HUDEP-2 (cell line): ENCODE measurements around the gene PHIP.

Source experiments
- DNase-seq, 76 experiments: peaks; one replicate each; lab custom pipeline; 2025; ENCODE audit not compliant: unreplicated experiment in 76 of 76; lab: John Stamatoyannopoulos, UW

Gene PHIP

DNA sequence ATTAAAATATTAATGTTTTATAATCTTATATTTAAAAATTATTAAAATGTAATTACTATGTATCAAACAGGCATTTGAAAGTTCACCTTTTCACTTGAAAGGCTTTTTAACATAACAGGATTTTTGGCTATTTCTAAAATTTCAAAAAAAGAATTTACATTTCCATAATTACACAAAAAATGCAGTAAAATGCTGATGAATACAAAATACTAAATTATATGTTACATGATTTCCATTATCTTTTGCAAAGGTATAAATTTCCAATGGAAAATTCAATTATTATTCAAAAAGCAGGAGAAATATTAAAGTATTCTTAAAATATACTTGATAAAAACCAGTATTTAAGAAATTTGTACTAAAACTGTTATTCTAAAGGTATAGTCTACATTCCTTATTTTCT lies 66.1 kb downstream of the PHIP start:
- DNase-seq = no peak

DNA sequence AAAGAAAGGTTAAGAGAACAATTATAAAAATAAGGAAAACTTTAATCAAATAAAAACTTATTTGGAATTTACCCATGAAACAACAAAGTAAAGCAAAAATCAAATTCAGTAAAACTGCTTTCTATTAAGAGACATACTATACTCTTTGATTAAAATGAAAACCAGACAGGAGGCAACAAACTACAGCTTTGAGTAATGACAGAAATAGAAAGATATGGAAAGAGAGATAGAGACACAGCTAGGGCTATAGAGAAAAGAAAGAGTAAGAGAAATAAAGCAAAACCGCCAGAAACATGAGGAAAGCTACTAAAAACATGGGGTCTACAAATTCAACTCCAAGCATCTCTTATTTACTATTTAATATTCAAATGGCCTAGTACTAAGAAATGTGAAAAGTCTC lies 67.6 kb downstream of the PHIP start:
- DNase-seq = no peak

DNA sequence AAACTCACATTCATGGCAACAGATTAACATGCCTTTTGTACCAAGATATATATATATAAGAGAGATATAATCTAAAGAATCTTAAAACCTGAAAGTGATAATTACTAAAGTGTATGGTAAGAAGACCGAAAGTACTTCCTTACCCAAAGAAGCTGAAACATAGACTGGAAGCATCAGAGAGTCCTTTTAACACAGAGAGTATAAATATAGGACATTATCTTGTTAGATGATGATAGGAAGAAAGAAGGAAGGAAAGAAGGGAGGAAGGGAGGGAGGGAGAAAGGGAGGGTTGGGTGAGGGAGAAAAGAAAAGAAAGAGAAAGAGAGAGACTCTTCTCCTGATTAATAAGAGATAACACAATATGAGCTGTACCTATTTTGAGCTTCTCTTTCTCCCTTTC lies 68.2 kb downstream of the PHIP start:
- no peak for DNase-seq

DNA sequence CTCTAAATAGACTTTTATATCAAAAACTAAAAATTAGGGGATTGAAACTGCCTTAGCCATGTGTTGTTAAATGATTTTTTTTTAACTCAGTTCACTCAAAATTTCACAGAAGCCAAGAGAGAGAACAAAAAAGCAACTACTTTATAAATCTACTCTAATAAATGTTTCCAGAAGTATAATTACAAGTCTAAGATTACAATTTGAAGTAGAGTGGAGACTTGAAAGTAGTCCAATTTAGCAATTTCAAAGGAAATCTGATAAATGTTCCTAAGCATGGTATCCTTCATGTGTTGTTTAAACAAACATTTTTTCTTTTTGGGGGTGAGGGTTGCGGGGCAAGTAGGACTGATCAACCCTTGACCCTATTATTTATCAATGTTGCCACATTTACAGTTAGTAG lies 72.6 kb downstream of the PHIP start:
- DNase-seq = peak in 1 of 76 experiments; percentile 15

DNA sequence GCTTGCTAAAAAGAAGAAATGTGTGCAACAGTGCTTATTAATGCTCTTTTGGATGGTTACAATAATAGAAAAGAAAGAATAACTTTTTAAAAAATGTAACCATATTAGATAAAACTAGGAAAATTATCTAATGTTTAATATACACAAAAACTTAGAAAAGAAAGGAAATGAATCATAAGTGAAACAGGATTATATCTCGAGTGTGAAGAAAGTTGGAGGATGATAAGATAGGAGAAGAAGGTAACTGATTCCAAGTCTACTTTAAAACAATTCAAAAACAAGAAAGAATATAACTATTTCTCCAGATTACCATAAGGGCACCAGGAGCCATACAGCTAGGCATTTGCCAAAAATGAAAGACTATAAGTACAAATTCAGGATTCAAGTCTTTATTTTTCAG lies 73.0 kb downstream of the PHIP start:
- no peak for DNase-seq

DNA sequence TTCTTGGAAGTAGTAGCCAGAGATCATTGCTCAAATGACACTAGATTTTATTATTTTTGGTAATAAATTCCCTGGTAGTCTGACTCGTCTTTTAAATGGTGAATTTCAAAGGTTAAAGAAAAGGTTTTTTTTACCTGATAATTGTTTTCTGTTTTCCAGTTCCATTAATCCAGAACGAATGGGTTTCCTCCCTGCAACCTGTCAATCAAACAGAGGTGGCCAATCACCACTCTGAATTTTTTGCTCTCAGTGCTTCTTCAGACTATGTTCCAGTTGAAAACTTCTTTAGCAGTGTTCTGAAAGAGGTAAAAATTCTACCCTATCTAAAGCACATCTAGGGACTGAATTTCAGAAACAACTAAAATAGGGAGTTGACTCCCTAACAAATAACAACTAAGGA lies 73.8 kb downstream of the PHIP start:
- DNase-seq = no peak

DNA sequence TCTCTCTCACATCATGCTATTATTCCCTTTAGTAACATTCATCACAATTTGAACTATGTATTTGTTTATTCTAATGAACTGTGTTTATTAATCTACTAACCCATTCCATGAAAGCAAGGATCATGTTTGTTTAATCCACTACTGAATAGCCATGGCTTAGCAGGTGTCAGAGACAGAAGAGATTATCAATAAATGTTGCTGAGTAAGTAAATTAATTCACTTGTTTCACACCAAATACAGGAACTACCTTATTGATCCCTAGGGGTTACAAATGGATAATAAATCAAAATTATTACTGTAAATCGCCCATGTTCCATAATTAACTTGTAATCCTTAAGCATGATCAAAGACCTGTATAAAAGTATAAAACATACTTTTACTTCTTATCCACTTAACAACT lies 76.6 kb downstream of the PHIP start:
- DNase-seq = no peak

DNA sequence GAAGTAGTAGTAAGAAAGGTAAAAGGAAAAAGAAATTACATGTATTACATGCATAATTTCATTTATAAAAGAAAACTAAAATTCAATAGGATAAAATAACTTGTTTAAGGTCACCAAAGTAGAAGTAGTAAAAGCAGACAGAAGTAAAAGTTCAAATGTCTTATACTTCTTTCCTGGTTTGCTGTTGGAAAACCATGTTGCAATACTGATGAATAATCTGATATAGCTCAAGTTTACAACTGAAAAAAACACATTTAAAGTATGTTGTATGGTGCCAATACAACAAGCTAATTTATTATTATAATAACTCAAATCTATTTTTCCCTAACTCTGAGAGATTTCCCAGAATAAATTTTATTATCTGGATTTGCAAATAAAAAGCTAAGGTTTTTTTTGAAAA lies 78.3 kb downstream of the PHIP start:
- no peak for DNase-seq

DNA sequence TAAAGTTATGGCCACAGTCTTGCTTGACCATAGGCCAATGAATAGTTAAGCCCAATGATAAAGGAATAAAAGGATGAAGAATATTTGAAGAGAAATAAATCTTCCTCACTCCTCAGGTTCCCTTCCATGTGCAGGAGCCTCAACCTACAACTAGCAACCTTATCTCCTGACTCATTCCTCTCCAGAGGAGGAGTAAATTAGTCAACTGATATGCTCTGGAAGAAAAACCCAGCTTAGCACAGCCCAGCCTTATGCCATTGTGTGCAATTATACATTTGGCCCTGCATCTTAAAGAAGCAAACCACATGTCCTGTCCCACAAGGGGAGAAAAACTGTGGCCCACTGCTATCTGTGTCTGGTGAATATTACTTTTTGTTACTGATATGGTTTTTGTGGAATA lies 82.1 kb downstream of the PHIP start:
- DNase-seq = peak in 2 of 76 experiments; percentile 7 to 18

DNA sequence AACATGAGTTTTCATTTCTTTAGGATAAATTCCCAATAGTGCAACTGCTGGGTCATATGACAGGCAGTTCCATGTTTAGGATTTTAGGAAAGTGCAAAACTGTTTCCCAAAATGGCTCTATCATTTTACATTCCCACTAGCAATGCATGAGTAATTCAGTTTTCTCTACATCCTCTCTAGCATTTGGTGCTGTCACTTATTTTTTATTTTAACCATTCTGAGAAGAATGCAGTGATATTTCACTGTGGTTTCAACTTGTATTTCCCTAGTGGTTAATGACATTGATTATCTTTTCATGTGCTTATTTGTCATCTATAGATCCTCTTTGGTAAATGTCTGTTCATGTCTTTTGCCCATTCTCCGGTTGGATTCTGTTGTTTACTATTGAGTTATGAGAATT lies 82.7 kb downstream of the PHIP start:
- DNase-seq = no peak

DNA sequence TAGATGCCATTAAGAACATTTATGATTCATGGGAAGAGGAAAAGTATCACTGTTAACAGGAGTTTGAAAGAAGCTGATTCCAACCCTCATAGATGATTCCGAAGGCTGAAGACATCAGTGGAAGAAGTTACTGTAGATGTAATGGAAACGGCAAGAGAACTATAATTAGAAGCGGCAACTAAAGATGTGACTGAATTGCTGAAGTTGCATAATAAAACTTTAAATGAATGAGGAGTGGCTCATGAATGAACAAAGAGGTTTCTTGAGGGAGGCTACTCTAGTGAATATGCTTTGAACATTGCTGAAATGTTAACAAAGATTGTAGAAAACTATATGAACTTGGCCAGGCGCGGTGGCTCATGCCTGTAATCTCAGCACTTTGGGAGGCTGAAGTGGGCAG lies 84.1 kb downstream of the PHIP start:
- no peak for DNase-seq

DNA sequence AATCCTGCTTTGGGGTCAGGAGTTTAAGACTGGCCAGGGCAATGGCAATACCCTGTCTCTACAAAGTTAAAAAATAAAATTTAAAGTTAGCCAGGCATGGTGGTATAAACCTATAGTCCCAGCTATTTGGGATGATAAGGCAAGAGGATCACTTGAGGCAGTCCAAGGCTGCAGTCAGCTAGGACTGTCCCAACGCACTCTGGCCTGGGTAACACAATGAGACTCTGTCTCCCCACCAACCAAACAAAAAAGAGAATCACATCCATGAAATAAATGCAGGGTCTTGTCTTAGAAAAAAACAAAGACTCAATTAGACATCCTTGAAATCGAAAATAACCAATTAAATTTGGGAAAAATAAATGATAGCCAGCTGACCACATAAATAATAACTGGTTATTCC lies 88.9 kb downstream of the PHIP start:
- DNase-seq = no peak

DNA sequence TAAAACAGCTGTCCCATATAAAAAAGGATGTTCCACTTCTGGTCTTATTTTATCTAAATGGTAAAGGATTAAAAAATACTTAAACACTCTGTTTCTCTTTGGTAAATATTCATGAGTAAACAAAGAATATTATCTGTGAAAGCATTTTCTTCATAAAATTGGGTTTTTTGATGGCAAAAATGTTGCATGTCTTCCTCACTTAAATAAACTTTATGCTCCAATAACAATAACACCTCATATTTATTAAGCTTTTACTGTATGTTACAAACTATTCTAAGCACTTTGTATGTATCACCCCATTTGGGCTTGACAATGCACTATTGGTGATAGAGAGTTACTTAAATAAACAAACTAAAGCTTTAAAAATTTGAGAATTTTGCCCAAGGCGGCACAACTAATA lies 91.9 kb downstream of the PHIP start:
- no peak for DNase-seq

DNA sequence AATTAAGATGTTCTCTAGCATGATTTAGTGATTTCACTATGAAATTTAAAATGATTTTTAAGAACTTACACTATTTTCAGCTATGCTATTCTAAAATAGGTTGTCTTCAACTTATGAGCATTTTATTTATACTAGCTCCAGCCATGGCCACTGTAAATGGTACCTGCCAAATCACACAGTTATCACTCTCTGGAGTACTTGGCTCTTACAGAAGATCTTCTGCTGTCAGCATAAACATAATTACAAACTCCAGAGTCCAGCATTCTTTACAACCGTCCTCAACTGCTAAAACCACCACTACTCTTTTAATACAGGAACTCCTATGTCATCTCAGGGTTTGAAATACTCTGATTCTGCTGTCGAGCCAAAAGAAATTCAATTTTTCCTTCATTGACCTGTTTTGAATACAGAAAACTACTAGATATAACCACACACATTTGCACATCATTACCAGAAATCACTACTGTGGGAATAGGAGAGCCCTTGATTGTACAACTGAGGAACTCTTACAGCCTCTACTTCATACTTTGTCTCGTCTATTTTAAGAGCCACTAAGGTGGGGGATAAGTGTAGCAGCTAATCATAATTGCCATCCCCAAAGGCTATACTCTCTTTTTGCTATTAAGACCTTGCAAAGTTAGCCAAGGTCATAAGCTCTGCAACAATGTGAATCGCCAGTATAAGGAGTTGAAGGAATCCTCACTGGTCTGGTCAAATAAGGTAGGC lies 93.7 kb downstream of the PHIP start:
- DNase-seq = no peak

DNA sequence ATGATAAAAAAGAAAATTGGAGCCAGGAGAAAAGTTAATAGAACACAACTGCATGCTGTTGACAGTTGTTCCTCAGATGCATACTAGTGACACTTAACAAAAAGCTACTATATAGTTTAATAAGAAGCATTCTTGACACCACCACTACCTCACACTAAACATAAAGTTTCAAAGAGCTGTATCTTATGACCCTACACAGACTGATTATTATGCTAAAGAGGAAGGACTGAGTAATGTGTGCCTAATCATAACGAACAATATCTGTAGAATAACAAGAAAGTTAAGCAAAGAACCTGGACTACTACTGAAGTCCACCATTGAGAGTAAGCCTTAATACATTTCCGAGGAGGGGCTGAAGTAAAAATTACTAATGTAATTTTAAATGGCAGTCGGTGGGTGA lies 110.9 kb downstream of the PHIP start:
- no peak for DNase-seq

DNA sequence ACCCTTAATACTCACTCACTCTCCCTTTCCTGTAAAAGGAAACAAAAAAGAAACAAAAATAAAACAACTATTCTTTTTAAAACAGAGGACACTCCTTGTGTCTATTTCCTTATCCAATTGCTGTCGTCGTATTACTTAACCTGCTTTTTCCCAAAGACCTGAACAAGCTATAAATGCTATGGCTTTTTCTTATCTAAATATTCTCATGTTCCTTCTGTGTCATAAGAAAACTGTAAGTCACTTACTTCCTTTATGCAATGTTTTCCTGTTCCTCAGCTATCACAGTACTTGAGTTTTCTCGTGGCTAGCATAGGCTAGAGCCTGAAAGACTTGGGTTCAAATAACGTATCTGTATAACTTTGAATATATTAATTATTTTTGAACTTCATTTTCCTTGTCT lies 111.5 kb downstream of the PHIP start:
- DNase-seq = no peak

DNA sequence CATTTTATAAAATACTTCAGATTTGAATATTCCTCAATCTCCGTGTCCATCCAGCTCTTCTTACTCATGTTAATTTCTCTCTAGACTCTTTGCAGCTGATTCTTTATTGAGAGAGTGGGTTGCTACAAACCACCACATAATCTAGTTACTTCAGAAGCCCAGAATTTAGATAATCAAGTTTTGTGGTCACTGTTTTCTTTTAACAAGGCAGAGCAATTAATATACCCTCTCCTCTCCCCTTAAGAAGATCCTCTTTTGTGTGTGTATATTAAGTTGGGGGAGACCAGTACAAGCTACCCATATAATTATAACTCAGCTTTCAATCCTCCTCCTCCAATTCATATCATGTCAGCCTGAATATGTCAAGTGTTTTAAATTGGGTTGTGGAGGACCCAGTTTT lies 115.6 kb downstream of the PHIP start:
- peak in 1 of 76 experiments; percentile 3 for DNase-seq

DNA sequence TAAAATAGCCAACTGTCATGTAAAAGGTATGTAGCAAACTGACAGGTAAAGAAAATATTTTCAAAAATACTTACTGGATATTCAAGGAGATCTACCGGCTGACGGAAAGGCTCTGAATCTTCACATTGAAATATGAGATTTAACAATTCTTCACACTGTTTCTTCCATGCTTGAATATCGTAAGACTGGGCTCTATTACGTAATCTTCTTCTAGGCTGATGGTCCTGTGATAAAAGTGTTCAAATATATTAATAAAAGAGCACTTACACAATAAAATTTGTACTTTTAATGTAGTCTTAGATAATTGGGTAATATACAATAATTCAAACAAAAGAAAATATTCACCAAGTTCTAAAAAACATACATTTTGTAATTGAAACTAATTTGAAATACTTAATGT lies 123.3 kb downstream of the PHIP start:
- no peak for DNase-seq

DNA sequence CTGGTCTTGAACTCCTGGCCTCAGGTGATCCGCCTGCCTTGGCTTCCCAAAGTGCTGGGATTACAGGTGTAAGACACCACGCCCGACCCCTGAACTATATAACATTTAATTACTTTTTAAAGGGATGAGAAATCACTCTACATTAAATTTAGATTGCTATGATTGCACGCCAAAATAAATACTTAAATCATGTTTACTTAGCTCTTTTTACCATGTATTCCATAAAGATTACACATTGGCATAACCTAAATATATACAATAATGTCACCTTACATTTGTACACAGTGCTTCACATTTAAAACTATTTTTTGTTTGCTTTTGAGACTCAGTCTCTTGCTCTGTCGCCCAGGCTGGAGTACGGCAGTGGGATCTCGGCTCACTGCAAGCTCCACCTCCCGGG lies 124.3 kb downstream of the PHIP start:
- DNase-seq = no peak

DNA sequence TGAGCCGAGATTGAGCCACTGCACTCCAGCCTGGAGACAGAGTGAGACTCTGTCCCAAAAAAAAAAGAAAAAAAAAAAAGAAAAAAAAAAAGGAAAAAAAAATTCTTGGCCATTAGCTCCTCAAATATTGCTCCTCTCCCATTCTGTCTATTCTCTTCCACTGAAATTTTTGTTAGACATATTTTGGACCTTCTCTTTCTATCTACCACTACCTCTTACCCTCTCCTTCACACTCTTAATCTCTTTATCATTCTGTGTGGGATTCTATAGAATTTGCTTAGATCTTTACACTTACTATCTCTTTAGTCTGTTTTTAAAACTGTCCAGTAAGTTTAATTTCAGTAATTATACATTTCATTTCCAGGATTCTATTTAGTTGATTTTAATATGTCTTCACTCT lies 125.7 kb downstream of the PHIP start:
- DNase-seq = no peak

DNA sequence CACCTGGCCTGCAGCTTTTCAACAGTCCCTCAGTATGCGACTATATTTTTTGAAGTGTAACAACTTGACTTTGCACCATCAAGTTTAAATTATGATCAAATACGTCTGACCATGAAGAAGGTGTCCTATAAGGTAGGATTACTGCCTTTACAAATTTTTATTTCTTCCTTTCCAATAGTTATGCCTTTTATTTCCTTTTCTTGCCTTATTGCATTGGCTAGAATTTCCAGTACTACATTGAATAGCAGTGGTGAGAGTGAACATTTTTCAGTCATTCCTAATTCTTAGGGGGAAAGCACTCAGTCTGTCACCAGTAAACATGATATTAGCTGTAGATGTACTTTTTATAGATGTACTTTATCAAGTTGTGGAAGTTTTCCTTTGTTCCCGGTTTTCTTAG lies 129.3 kb downstream of the PHIP start:
- no peak for DNase-seq

DNA sequence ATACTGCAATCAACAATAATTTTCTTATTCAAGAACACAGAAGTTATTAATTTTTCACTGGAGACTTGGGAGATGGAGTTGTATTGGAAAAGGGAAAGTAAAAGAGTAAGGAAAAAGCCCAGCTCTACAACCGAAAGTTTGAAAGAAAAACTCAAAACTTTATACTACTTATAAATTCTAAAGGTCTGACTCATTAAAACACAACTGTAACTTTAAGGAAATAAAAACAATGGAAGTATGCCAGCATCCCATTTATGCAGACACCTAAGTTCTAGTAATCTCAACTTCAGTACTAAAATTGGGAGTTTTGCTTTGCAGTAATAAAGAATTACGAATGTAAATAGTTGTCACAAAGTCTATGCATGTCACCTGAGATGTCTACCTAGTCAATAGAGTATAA lies 130.1 kb downstream of the PHIP start:
- DNase-seq = no peak

DNA sequence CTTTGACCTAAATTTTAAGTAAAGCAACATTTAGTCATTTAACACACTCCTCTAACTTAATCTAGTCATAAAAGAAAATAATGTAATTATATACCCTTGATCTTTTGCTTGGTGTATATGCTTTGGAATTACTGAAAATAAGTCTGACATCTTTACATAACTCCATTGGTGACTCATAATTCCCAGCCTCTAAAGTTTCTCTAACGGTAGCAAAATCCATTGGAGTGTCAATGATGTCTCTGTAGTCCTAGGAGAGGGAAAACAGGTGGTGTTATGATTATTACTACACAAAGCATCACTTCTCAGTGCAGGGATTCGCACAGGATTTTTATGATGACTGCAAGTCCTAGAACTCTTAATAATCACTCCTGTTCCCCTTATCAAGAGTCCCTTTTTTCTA lies 130.5 kb downstream of the PHIP start:
- DNase-seq = no peak
